ENCODE data around the gene TSPAN5.

The TSPAN5 gene

GRCh38 chr4:98583265-98583664, 75.1 kb downstream of the TSPAN5 start:
- no peak for TF ChIP-seq CTCF (IDR thresholded peaks at IDR 0.05; ENCODE audit: borderline replicate concordance, insufficient read depth, low read depth, low read length)

GRCh38 chr4:98581126-98581525, 77.3 kb downstream of the TSPAN5 start:
- TF ChIP-seq CTCF (IDR thresholded peaks at IDR 0.05; ENCODE audit: borderline replicate concordance, insufficient read depth, low read depth, low read length), result no peak
- H3K4me3 ChIP-seq (ENCODE audit: low read depth, low read length), result no peak overlapping the region

More at GRCh38 chr4:98583265-98583664, 75.1 kb downstream of the TSPAN5 start:
- no peak overlapping the region for H3K4me3 ChIP-seq (ENCODE audit: low read depth, low read length)

GRCh38 chr4:98577956-98578355, 80.5 kb downstream of the TSPAN5 start:
- H3K4me3 ChIP-seq (ENCODE audit: low read depth, low read length), result no peak overlapping the region
- no peak for TF ChIP-seq CTCF (IDR thresholded peaks at IDR 0.05; ENCODE audit: borderline replicate concordance, insufficient read depth, low read depth, low read length)

GRCh38 chr4:98574816-98575215, 83.6 kb downstream of the TSPAN5 start:
- no peak overlapping the region for H3K4me3 ChIP-seq (ENCODE audit: low read depth, low read length)
- TF ChIP-seq CTCF (IDR thresholded peaks at IDR 0.05; ENCODE audit: borderline replicate concordance, insufficient read depth, low read depth, low read length), result no peak

GRCh38 chr4:98573791-98574190, 84.6 kb downstream of the TSPAN5 start:
- H3K4me3 ChIP-seq (ENCODE audit: low read depth, low read length), result no peak overlapping the region
- no peak for TF ChIP-seq CTCF (IDR thresholded peaks at IDR 0.05; ENCODE audit: borderline replicate concordance, insufficient read depth, low read depth, low read length)

- no peak for TF ChIP-seq CTCF (IDR thresholded peaks at IDR 0.05; ENCODE audit: borderline replicate concordance, insufficient read depth, low read depth, low read length)
- no peak overlapping the region for H3K4me3 ChIP-seq (ENCODE audit: low read depth, low read length)
Measured at GRCh38 chr4:98572697-98573096, 85.7 kb downstream of the TSPAN5 start.

GRCh38 chr4:98571161-98571786, 87.1 kb downstream of the TSPAN5 start:
- no peak overlapping the region for H3K4me3 ChIP-seq (ENCODE audit: low read depth, low read length)
- TF ChIP-seq CTCF (IDR thresholded peaks at IDR 0.05; ENCODE audit: borderline replicate concordance, insufficient read depth, low read depth, low read length), result no peak

Measured in GM12875 (cell line).